IPS-20b (cell line): Measurements from ENCODE around the gene R3HDM4.
A peak's percentile ranks its signal among the peaks of the same experiment; 100 is the strongest.

Experiments used
- H3K27ac ChIP-seq: one replicate; pipeline ENCODE4 v1.5.1; 2013; ENCODE audit warnings: low read length
- H3K27me3 ChIP-seq: 2 replicates; pipeline ENCODE4 v1.6.1; 2013; ENCODE audit warnings: mild to moderate bottlenecking, low read length, inconsistent platforms; ENCODE audit not compliant: insufficient read depth
- H3K36me3 ChIP-seq: 2 replicates; pipeline ENCODE4 v1.6.1; 2013; ENCODE audit warnings: low read depth, mild to moderate bottlenecking, inconsistent platforms, low read length, moderate library complexity; ENCODE audit not compliant: insufficient read depth
- H3K4me1 ChIP-seq: 2 replicates; pipeline ENCODE4 v1.6.1; 2013; ENCODE audit warnings: mild to moderate bottlenecking, control low read depth, inconsistent platforms, low read length, moderate library complexity; ENCODE audit not compliant: insufficient read depth
- H3K4me3 ChIP-seq: 2 replicates; pipeline ENCODE4 v1.5.1; 2013; ENCODE audit warnings: mild to moderate bottlenecking, low read length, inconsistent platforms
- H3K9ac ChIP-seq: 2 replicates; pipeline ENCODE4 v1.6.1; 2013; ENCODE audit warnings: low read depth, mild to moderate bottlenecking, inconsistent platforms, low read length, moderate library complexity
- H3K9me3 ChIP-seq: 2 replicates; pipeline ENCODE4 v1.6.1; 2013; ENCODE audit warnings: mild to moderate bottlenecking, low read depth, low read length, inconsistent platforms; ENCODE audit not compliant: insufficient read depth

Gene R3HDM4

GRCh38 chr19:901216-902092 lies 11.6 kb downstream of the R3HDM4 start:
- Histone ChIP-seq H3K9me3 (no peaks in the 10 kb centered on the region), H3K36me3 (peaks cover 21% of the 10 kb centered on the region; the same call in 1 of the 2 replicates), H3K4me3 (no peak overlapping the region), H3K4me1 (no peaks in the 10 kb centered on the region), H3K9ac (no peak overlapping the region), H3K27me3 (no peaks in the 10 kb centered on the region), H3K27ac (no peak overlapping the region)

GRCh38 chr19:900302-901111 lies 12.5 kb downstream of the R3HDM4 start:
- no peaks in the 10 kb centered on the region for H3K27me3 ChIP-seq
- H3K4me1 ChIP-seq = no peaks in the 10 kb centered on the region
- no peaks in the 10 kb centered on the region for H3K9me3 ChIP-seq
- no peak overlapping the region for H3K9ac ChIP-seq
- no peak overlapping the region for H3K27ac ChIP-seq
- peaks cover 21% of the 10 kb centered on the region; the same call in 1 of the 2 replicates for H3K36me3 ChIP-seq
- H3K4me3 ChIP-seq = no peak overlapping the region

- H3K4me1 ChIP-seq = no peaks in the 10 kb centered on the region
- no peak overlapping the region for H3K27ac ChIP-seq
- no peak overlapping the region for H3K4me3 ChIP-seq
- no peaks in the 10 kb centered on the region for H3K27me3 ChIP-seq
- peaks cover 21% of the 10 kb centered on the region; the same call in 1 of the 2 replicates for H3K36me3 ChIP-seq
- no peak overlapping the region for H3K9ac ChIP-seq
- H3K9me3 ChIP-seq = no peaks in the 10 kb centered on the region
Observed at GRCh38 chr19:900043-900301, 13.0 kb downstream of the R3HDM4 start.

GRCh38 chr19:899336-900042 lies 13.5 kb downstream of the R3HDM4 start:
- H3K9me3 ChIP-seq = no peaks in the 10 kb centered on the region
- no peak overlapping the region for H3K9ac ChIP-seq
- no peak overlapping the region for H3K27ac ChIP-seq
- no peaks in the 10 kb centered on the region for H3K4me1 ChIP-seq
- H3K36me3 ChIP-seq = peaks cover 21% of the 10 kb centered on the region; the same call in 1 of the 2 replicates
- H3K4me3 ChIP-seq = no peak overlapping the region
- no peaks in the 10 kb centered on the region for H3K27me3 ChIP-seq

- Histone ChIP-seq H3K9ac (no peak overlapping the region), H3K4me3 (no peak overlapping the region), H3K27ac (no peak overlapping the region), H3K27me3 (no peaks in the 10 kb centered on the region), H3K4me1 (no peaks in the 10 kb centered on the region), H3K9me3 (no peaks in the 10 kb centered on the region), H3K36me3 (peaks cover 21% of the 10 kb centered on the region; the same call in 1 of the 2 replicates)
Observed at GRCh38 chr19:898663-899062, 14.4 kb downstream of the R3HDM4 start.

GRCh38 chr19:897442-898039 lies 15.5 kb downstream of the R3HDM4 start:
- no peaks in the 10 kb centered on the region for H3K4me1 ChIP-seq
- H3K9ac ChIP-seq = no peak overlapping the region
- H3K27me3 ChIP-seq = no peaks in the 10 kb centered on the region
- no peak overlapping the region for H3K4me3 ChIP-seq
- peaks cover 21% of the 10 kb centered on the region; the same call in 1 of the 2 replicates for H3K36me3 ChIP-seq
- no peak overlapping the region for H3K27ac ChIP-seq
- H3K9me3 ChIP-seq = no peaks in the 10 kb centered on the region

GRCh38 chr19:896999-897398 lies 16.0 kb downstream of the R3HDM4 start:
- H3K27me3 ChIP-seq = no peaks in the 10 kb centered on the region

GRCh38 chr19:896434-896833 lies 16.6 kb downstream of the R3HDM4 start:
- no peaks in the 10 kb centered on the region for H3K4me1 ChIP-seq
- H3K9me3 ChIP-seq = no peaks in the 10 kb centered on the region
- no peak overlapping the region for H3K4me3 ChIP-seq
- peaks cover 21% of the 10 kb centered on the region; the same call in 1 of the 2 replicates for H3K36me3 ChIP-seq
- H3K27ac ChIP-seq = no peak overlapping the region
- H3K27me3 ChIP-seq = no peaks in the 10 kb centered on the region
- no peak overlapping the region for H3K9ac ChIP-seq

More at GRCh38 chr19:896999-897398, 16.0 kb downstream of the R3HDM4 start:
- Histone ChIP-seq H3K4me3 (no peak overlapping the region), H3K36me3 (peaks cover 21% of the 10 kb centered on the region; the same call in 1 of the 2 replicates), H3K9ac (no peak overlapping the region), H3K9me3 (no peaks in the 10 kb centered on the region), H3K4me1 (no peaks in the 10 kb centered on the region), H3K27ac (no peak overlapping the region)

GRCh38 chr19:892894-893689 lies 19.9 kb downstream of the R3HDM4 start, which contains the start of the genes MED16 and RNU6-9:
Gene MED16 (minus strand): TSS chr19:893187. CDS start chr19:891131, 2,056 bp downstream.
Gene RNU6-9 (plus strand): TSS chr19:893484.
- no peaks in the 10 kb centered on the region for H3K9me3 ChIP-seq
- H3K4me3 ChIP-seq = peak within 1 kb of the TSS; percentile 84
- H3K36me3 ChIP-seq = peaks cover 33% of the 10 kb centered on the region

GRCh38 chr19:892243-892893 lies 20.7 kb downstream of the R3HDM4 start:
- H3K4me3 ChIP-seq = peak overlapping the region; percentile 84
- H3K9ac ChIP-seq = peak overlapping the region; percentile 76; the same call in 1 of the 2 replicates
- H3K36me3 ChIP-seq = peaks cover 35% of the 10 kb centered on the region
- H3K9me3 ChIP-seq = no peaks in the 10 kb centered on the region
- H3K27ac ChIP-seq = no peak overlapping the region
- H3K4me1 ChIP-seq = no peaks in the 10 kb centered on the region
- H3K27me3 ChIP-seq = no peaks in the 10 kb centered on the region

More at GRCh38 chr19:892894-893689, 19.9 kb downstream of the R3HDM4 start, which contains the start of the genes MED16 and RNU6-9:
- peak within 1 kb of the TSS; percentile 75 for H3K27ac ChIP-seq
- H3K4me1 ChIP-seq = no peaks in the 10 kb centered on the region
- no peaks in the 10 kb centered on the region for H3K27me3 ChIP-seq
- peak within 1 kb of the TSS; percentile 76 for H3K9ac ChIP-seq
